IMR-90 (cell line): ENCODE data around the gene SPOCK3. TPM values are rescaled to one million over a fixed set of nuclear protein-coding genes. Genes with fewer than 3 reads are reported as not detected.

Source experiments
- ATAC-seq: fragments of 200-7000 bp; cut with Tn5 transposase; 2 replicates; pipeline ENCODE4 v1.9.1; 2020; ENCODE audit warnings: low read depth, mild to moderate bottlenecking, moderate library complexity
- BruUV-seq: library from RNA; stranded (reverse); fragments of 400-500 nt; replicated peaks from 2 replicates; lab custom pipeline; 2021; lab: Mats Ljungman, UMichigan
- CTCF ChIA-PET: fragments of 300-600 bp; formaldehyde crosslinking; extraction: SDS; loops from one replicate; lab custom pipeline; 2021; ENCODE audit warnings: antibody characterized with exemption; lab: Yijun Ruan, JAX
- POLR2A ChIA-PET: fragments of 300-600 bp; sonication (Branson Sonifier 250); formaldehyde crosslinking; loops from one replicate; lab custom pipeline; 2022; ENCODE audit warnings: antibody characterized with exemption; ENCODE audit not compliant: unreplicated experiment; lab: Charles Lee
- DNase-seq: peaks from one replicate; pipeline ENCODE4 v3.0.0; 2013
- H2AFZ ChIP-seq: replicated peaks from 2 replicates; pipeline ENCODE3; 2013; ENCODE audit warnings: low read length, mild to moderate bottlenecking; ENCODE audit not compliant: poor library complexity
- H2AK5ac ChIP-seq: 2 replicates; pipeline ENCODE4 v1.6.1; 2013; ENCODE audit warnings: low read depth, low read length, inconsistent platforms
- H2AK9ac ChIP-seq: replicated peaks from 2 replicates; pipeline ENCODE3; 2013; ENCODE audit warnings: mild to moderate bottlenecking, low read depth, low read length, moderate library complexity; ENCODE audit not compliant: poor library complexity
- H2BK120ac ChIP-seq: 2 replicates; pipeline ENCODE4 v1.6.1; 2013; ENCODE audit warnings: low read depth, low read length, inconsistent platforms
- H2BK15ac ChIP-seq: 3 replicates; pipeline ENCODE4 v1.6.1; 2013; ENCODE audit warnings: low read depth, low read length, inconsistent platforms
- H2BK20ac ChIP-seq: 2 replicates; pipeline ENCODE4 v1.6.1; 2013; ENCODE audit warnings: low read depth, mild to moderate bottlenecking, inconsistent platforms, low read length, moderate library complexity
- H2BK5ac ChIP-seq: 2 replicates; pipeline ENCODE4 v1.6.1; 2013; ENCODE audit warnings: mild to moderate bottlenecking, low read depth, low read length, inconsistent platforms; ENCODE audit not compliant: poor library complexity, severe bottlenecking
- H3K14ac ChIP-seq: replicated peaks from 2 replicates; pipeline ENCODE4 v1.6.1; 2013; ENCODE audit warnings: low read depth, low read length, inconsistent platforms
- H3K18ac ChIP-seq: 2 replicates; pipeline ENCODE4 v1.6.1; 2013; ENCODE audit warnings: low read depth, low read length, control low read depth
- H3K23ac ChIP-seq: 2 replicates; pipeline ENCODE4 v1.6.1; 2013; ENCODE audit warnings: low read depth, low read length, inconsistent platforms
- H3K27ac ChIP-seq: 2 replicates; pipeline ENCODE4 v1.5.1; 2013; ENCODE audit warnings: mild to moderate bottlenecking, control low read depth, low read length; ENCODE audit not compliant: insufficient read depth
- H3K27me3 ChIP-seq: 2 replicates; pipeline ENCODE4 v1.6.1; 2013; ENCODE audit warnings: low read length; ENCODE audit not compliant: control insufficient read depth, insufficient read depth
- H3K36me3 ChIP-seq: 2 replicates; pipeline ENCODE4 v1.6.1; 2013; ENCODE audit warnings: low read length, mixed read lengths; ENCODE audit not compliant: control insufficient read depth, insufficient read depth
- H3K4ac ChIP-seq: 2 replicates; pipeline ENCODE4 v1.6.1; 2013; ENCODE audit warnings: low read depth, low read length, inconsistent platforms
- H3K4me1 ChIP-seq: 2 replicates; pipeline ENCODE4 v1.6.1; 2013; ENCODE audit warnings: low read length, mixed read lengths; ENCODE audit not compliant: control insufficient read depth, insufficient read depth
- H3K4me2 ChIP-seq: 2 replicates; pipeline ENCODE4 v1.6.1; 2013; ENCODE audit warnings: low read depth, mild to moderate bottlenecking, control low read depth, low read length, moderate library complexity
- H3K4me3 ChIP-seq: 2 replicates; pipeline ENCODE4 v1.5.1; 2013; ENCODE audit warnings: low read depth, mild to moderate bottlenecking, control low read depth, low read length, moderate library complexity; ENCODE audit not compliant: insufficient read depth
- H3K56ac ChIP-seq: 2 replicates; pipeline ENCODE4 v1.6.1; 2013; ENCODE audit warnings: low read length, inconsistent platforms; ENCODE audit not compliant: insufficient read depth; ENCODE audit errors: extremely low read depth
- H3K79me1 ChIP-seq, 2 experiments: 2 replicates each; pipeline ENCODE4 v1.6.1; 2013; ENCODE audit warnings: low read length in 2 of 2, inconsistent platforms in 1 of 2, low read depth in 1 of 2
- H3K9ac ChIP-seq: 2 replicates; pipeline ENCODE4 v1.6.1; 2013; ENCODE audit warnings: low read depth, low read length, control low read depth
- H3K9me1 ChIP-seq: 2 replicates; pipeline ENCODE4 v1.6.1; 2013; ENCODE audit warnings: low read length, inconsistent platforms; ENCODE audit not compliant: insufficient read depth
- H3K9me3 ChIP-seq: 2 replicates; pipeline ENCODE4 v1.6.1; 2013; ENCODE audit warnings: low read length; ENCODE audit not compliant: control insufficient read depth, insufficient read depth
- H4K20me1 ChIP-seq: 2 replicates; pipeline ENCODE4 v1.6.1; 2013; ENCODE audit warnings: low read length, inconsistent platforms; ENCODE audit not compliant: insufficient read depth
- H4K5ac ChIP-seq: 2 replicates; pipeline ENCODE4 v1.6.1; 2013; ENCODE audit warnings: mild to moderate bottlenecking, low read depth, low read length, control low read depth
- H4K8ac ChIP-seq, 2 experiments: 2 replicates each; pipeline ENCODE4 v1.6.1; 2013; ENCODE audit warnings: low read depth in 2 of 2, low read length in 2 of 2, control low read depth in 1 of 2, inconsistent platforms in 1 of 2
- H4K91ac ChIP-seq: 2 replicates; pipeline ENCODE4 v1.6.1; 2013; ENCODE audit warnings: low read depth, low read length, inconsistent platforms; ENCODE audit not compliant: insufficient read depth
- BHLHE40 ChIP-seq: fragments of 150-350 bp; IDR thresholded peaks from 2 replicates; pipeline ENCODE4 v1.6.1; 2016; ENCODE audit warnings: mild to moderate bottlenecking, low read depth, low read length
- CEBPB ChIP-seq: IDR thresholded peaks from 2 replicates; pipeline ENCODE4 v1.6.1; 2012; ENCODE audit warnings: low read depth, low read length, improper control_type of control experiment
- CHD1 ChIP-seq: IDR thresholded peaks from 2 replicates; pipeline ENCODE4 v1.6.1; 2012; ENCODE audit warnings: low read depth, low read length, improper control_type of control experiment
- CTCF ChIP-seq: conservative IDR thresholded peaks from 2 replicates; pipeline ENCODE4 v1.5.1; 2012; ENCODE audit warnings: mild to moderate bottlenecking, low read depth, low read length, improper control_type of control experiment
- ELK1 ChIP-seq: fragments of 150-350 bp; IDR thresholded peaks from 2 replicates; pipeline ENCODE4 v1.6.1; 2016; ENCODE audit warnings: low read depth, mild to moderate bottlenecking, low read length, moderate library complexity, borderline replicate concordance
- FOS ChIP-seq: fragments of 150-350 bp; IDR thresholded peaks from 2 replicates; pipeline ENCODE4 v1.6.1; 2016; ENCODE audit warnings: low read depth, low read length
- MAFK ChIP-seq: IDR thresholded peaks from 2 replicates; pipeline ENCODE4 v1.6.1; 2012; ENCODE audit warnings: low read depth, low read length, improper control_type of control experiment
- MAZ ChIP-seq: IDR thresholded peaks from 2 replicates; pipeline ENCODE4 v1.6.1; 2012; ENCODE audit warnings: low read depth, mild to moderate bottlenecking, low read length, improper control_type of control experiment, moderate library complexity, borderline replicate concordance
- MXI1 ChIP-seq: IDR thresholded peaks from 2 replicates; pipeline ENCODE4 v1.6.1; 2012; ENCODE audit warnings: low read depth, mild to moderate bottlenecking, low read length, moderate library complexity, borderline replicate concordance
- NFE2L2 ChIP-seq: fragments of 150-350 bp; IDR thresholded peaks from 2 replicates; pipeline ENCODE4 v1.6.1; 2016; ENCODE audit warnings: low read depth, mild to moderate bottlenecking, low read length
- POLR2A ChIP-seq: IDR thresholded peaks from 2 replicates; pipeline ENCODE4 v1.6.1; 2012; ENCODE audit warnings: mild to moderate bottlenecking, low read depth, low read length
- RAD21 ChIP-seq: IDR thresholded peaks from 2 replicates; pipeline ENCODE4 v1.6.1; 2012; ENCODE audit warnings: low read length, improper control_type of control experiment
- RCOR1 ChIP-seq: IDR thresholded peaks from 2 replicates; pipeline ENCODE4 v1.6.1; 2012; ENCODE audit warnings: mild to moderate bottlenecking, low read length, improper control_type of control experiment; ENCODE audit not compliant: insufficient replicate concordance
- RFX5 ChIP-seq: IDR thresholded peaks from 2 replicates; pipeline ENCODE4 v1.8.0; 2012; ENCODE audit warnings: low read depth, mild to moderate bottlenecking, low read length, moderate library complexity
- SMC3 ChIP-seq: fragments of 150-350 bp; IDR thresholded peaks from 2 replicates; pipeline ENCODE4 v1.6.1; 2016; ENCODE audit warnings: low read depth, mild to moderate bottlenecking, antibody characterized with exemption, low read length, moderate library complexity
- USF2 ChIP-seq: fragments of 150-350 bp; IDR thresholded peaks from 2 replicates; pipeline ENCODE4 v1.6.1; 2017; ENCODE audit warnings: mild to moderate bottlenecking, antibody characterized with exemption, low read length, low read depth
- WGBS, 2 experiments: methylation state at CpG; one replicate each; pipeline versions ENCODE4 v1.1.5 to v1.1.7; 2013; ENCODE audit warnings: missing lambda C conversion rate in 2 of 2; ENCODE audit not compliant: insufficient read length in 1 of 2; ENCODE audit errors: extremely low coverage in 2 of 2; 5-methylcytosine and 5-hydroxymethylcytosine counted together
- dilution Hi-C: fragments of 300-500 bp; cut with HindIII; formaldehyde crosslinking; loops from one replicate; pipeline ENCODE4 v1.14.3; 2018; ENCODE audit warnings: low sequenced_read_pairs; ENCODE audit not compliant: unreplicated experiment
- in situ Hi-C: fragments of 300-500 bp; cut with MboI; formaldehyde crosslinking; loops from 3 replicates; pipeline ENCODE4 v1.14.3; 2019; ENCODE audit warnings: low sequenced_read_pairs, inconsistent platforms, mixed read lengths
- intact Hi-C: fragments of 100-400 bp; cut with micrococcal nuclease; formaldehyde crosslinking; loops from 2 replicates; pipeline ENCODE4 v1.10.0; 2022
- polyA plus RNA-seq, 3 experiments: library from polyadenylated mRNA; depleted of rRNA; stranded (reverse); fragments of >200 nt; gene quantifications; 2 replicates each; pipeline ENCODE4 v1.2.3, GENCODE V29; 2012; ENCODE audit warnings: low replicate concordance in 1 of 3
- total RNA-seq: library from RNA; depleted of rRNA; stranded (reverse); fragments of >200 nt; gene quantifications from 2 replicates; pipeline ENCODE4 v1.2.3, GENCODE V29; 2012

SPOCK3 gene
- total and polyA plus RNA-seq, 2 of the 4 experiments (the other 2 are of a cell fraction): not detected

GRCh38 chr4:167000141-167000852 is 234.0 kb downstream of the SPOCK3 start:
- BruUV-seq: no TSS peak
- Histone ChIP-seq H3K27ac (no peak overlapping the region), H2AFZ (no peak overlapping the region), H3K14ac (no peak overlapping the region), H3K4me1 (no peaks in the 10 kb centered on the region), H3K4ac (no peak overlapping the region), H3K23ac (no peak overlapping the region), H4K20me1 (no peaks in the 10 kb centered on the region), H4K8ac (no peak overlapping the region), H2BK20ac (no peak overlapping the region), H3K9me1 (no peaks in the 10 kb centered on the region), H3K27me3 (no peaks in the 10 kb centered on the region), H3K9me3 (0 out of 2 replicates have a peak, but pooled peaks cover 2% of the 10 kb centered on the region), H3K4me3 (no peak overlapping the region), H2AK5ac (no peak overlapping the region), H2BK5ac (no peak overlapping the region), H2BK120ac (no peak overlapping the region), H2BK15ac (no peak overlapping the region), H3K36me3 (no peaks in the 10 kb centered on the region), H4K91ac (no peak overlapping the region), H3K4me2 (no peak overlapping the region), H3K18ac (no peak overlapping the region), H3K79me1 (no peaks in the 10 kb centered on the region), H4K5ac (no peak overlapping the region), H3K56ac (no peak overlapping the region), H3K9ac (no peak overlapping the region), H2AK9ac (no peak overlapping the region)
- ChIA-PET CTCF (no interaction called here), POLR2A (no interaction called here)
- intact Hi-C loops: no loop called here
- no peak for ATAC-seq
- TF ChIP-seq CTCF: no peak
- TF ChIP-seq MAZ: no peak
- no peak for TF ChIP-seq SMC3
- TF ChIP-seq NFE2L2: no peak
- TF ChIP-seq USF2: no peak
- TF ChIP-seq RAD21: no peak
- TF ChIP-seq MAFK: no peak
- no peak for TF ChIP-seq MXI1
- TF ChIP-seq ELK1: no peak
- no peak for TF ChIP-seq RFX5
- TF ChIP-seq BHLHE40: no peak
- TF ChIP-seq CEBPB: no peak
- TF ChIP-seq RCOR1: no peak
- no peak for TF ChIP-seq POLR2A
- no peak for TF ChIP-seq CHD1
- TF ChIP-seq FOS: no peak
- WGBS, 2 experiments: no CpG with 5 or more reads among the region's 4 CpGs
- dilution Hi-C loops: no loop called here
- DNase-seq: no peak
- in situ Hi-C loops: no loop called here
